GM18520 (cell line): Measurements from ENCODE around the gene HCFC1R1.

Experiments
- ATAC-seq: cut with Tn5 transposase; IDR thresholded peaks from one replicate; pipeline ENCODE4 v1.9.1; 2021; ENCODE audit not compliant: unreplicated experiment

Gene HCFC1R1

GRCh38 chr16:3035972-3036725 is 12.4 kb upstream of the HCFC1R1 start:
- ATAC-seq: no peak

DNA sequence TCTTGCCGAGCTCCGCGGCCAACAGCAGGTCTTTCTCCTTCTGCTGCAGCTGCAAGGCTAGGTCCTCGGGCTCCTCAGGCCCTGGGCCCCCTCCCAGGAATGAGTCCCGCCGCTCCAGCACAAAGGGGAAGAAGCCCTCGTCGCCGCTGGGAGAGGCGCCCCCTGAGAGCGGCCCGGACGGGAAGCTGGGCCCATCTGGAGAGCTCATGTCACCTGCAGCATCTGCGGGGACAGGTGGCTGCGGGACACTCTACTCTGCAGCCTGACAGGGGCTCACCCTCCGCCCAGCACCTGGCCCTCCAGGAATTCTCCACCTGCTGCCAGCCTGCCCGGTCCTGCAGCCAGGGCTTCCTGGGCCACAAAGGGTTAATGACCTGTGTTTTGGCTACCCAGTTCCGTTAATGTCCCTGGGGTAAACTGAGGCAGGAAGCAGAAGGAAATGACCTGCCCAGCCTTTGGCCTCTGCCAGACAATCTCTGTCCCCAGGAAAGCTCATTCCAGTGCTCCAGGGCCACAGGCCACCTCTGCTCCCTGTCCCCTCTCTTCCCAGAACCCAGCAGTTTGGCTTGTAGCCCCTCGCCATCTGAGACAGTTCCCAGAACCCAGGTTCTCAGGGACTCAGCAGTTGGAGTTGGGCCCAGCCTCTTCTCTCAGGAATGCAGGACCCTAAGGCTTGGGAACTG is 11.7 kb upstream of the HCFC1R1 start:
- ATAC-seq: no peak

DNA sequence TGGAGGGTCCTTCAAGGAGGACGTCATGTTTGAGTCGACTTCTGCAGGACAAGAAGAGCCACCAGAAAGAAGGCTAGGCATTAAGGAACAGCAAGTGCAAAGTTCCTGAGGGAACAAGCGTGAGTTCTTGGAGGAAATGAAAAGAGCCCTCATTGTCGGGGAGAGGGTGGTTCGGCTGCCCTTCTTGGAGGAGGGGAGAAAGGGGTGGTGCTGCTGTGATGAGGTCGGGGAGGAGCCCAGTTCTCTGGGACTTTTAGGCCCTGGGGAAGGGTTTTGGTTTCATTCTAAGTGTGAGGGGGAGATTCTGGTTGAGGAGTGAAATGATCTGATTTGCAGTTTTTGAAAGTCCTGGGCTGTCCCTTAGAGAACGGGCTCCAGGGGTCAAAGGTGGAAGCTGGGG is 8.9 kb upstream of the HCFC1R1 start:
- no peak for ATAC-seq

- ATAC-seq: no peak
Measured at GRCh38 chr16:3030222-3031212, 6.8 kb upstream of the HCFC1R1 start.

GRCh38 chr16:3029491-3030221 is 5.9 kb upstream of the HCFC1R1 start:
- ATAC-seq: no peak

- ATAC-seq: no peak
Measured at GRCh38 chr16:3028716-3029319, 5.1 kb upstream of the HCFC1R1 start.

GRCh38 chr16:3027983-3028715 is 4.4 kb upstream of the HCFC1R1 start:
- no peak for ATAC-seq

DNA sequence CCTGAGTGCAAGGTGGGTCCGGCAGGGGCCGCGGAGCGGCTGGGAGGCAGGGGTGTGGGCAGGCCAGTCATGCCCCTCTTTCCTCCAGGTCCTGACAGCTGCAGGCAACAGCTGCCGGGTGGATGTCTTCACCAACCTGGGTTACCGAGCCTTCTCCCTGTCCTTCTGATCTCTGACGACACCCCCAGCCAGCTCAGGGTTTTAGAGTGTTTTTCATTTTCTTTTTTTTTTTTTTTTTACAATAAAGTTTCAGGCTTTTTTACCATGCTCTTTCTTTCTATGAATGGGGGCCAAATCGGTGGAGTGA is 3.7 kb upstream of the HCFC1R1 start:
- no peak for ATAC-seq

DNA sequence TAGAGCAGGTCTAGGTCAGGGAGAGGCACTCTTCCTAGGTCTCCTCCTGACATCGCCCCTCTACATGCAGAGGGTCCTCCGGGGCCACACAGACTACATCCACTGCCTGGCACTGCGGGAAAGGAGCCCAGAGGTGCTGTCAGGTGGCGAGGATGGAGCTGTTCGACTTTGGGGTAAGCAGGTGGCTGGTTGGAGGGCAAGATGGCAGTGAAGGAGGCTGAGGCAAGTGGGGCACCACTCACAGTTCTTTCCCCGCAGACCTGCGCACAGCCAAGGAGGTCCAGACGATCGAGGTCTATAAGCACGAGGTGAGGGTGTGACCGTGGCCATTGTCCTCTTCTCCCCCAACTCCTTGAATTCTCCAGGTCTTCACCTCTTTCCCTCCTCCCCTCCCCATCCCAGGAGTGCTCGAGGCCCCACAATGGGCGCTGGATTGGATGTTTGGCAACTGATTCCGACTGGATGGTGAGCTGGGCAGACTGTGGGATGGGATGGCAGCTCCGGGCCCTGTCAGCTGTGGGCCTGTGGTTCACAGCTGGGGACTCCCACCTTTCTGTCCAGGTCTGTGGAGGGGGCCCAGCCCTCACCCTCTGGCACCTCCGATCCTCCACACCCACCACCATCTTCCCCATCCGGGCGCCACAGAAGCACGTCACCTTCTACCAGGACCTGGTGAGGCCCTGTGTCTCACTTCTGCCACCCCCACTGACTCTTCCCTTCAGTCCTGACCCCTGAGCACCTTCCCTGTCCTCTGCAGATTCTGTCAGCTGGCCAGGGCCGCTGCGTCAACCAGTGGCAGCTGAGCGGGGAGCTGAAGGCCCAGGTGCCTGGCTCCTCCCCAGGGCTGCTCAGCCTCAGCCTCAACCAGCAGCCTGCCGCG is 3.1 kb upstream of the HCFC1R1 start:
- ATAC-seq: no peak

- ATAC-seq: no peak
Measured at GRCh38 chr16:3026003-3026378, 2.2 kb upstream of the HCFC1R1 start.

DNA sequence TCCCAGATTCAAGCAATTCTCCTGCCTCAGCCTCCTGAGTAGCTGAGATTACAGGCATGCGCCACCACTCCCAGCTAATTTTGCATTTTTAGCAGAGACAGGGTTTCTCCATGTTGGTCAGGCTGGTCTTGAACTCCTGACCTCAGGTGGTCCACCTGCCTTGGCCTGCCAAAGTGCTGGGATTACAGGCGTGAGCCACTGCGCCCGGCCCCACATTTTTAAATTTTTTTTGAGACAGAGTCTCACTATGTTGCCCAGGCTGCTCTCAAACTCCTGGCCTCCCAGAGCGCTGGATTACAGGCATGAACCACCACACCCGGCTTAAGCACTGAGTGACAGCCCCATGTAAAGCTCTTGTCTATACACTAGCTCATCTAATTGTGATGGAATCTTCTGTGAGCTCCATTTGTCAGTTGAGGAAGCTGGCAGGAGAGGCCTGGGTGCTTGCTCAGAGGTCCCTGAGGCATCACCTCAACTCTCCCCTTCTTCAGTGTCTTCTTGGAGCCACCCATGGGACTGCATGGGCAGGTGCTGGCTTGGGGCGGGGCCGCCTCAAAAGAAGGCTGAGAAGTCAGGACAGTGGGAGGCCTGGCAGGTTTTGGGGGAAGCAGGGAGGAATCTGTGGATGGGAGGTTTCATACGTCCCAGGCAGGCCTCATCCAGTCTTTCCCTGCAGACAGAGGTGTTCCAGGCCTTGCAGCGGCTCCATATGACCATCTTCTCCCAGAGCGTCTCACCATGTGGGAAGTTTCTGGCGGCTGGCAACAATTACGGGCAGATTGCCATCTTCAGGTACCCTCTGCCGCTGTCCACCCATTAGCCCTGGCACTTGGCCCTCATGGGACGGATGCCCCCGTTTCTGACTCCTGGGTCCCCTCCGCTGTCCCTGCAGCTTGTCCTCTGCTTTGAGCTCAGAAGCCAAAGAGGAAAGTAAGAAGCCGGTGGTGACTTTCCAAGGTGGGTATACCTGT is 1.6 kb upstream of the HCFC1R1 start:
- ATAC-seq: no peak

DNA sequence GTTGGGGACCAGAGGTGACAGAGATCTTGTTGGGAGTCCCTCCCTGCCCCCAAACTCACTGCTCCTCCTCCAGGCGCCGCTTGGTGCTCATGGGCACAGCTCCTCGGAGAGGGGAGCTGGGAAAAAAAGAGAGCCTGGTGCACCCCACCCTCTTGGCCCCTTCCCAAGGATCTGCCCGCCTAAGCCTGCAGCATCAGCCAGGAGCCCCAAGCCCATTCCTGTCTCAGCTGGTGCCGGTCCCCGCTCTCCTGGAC is 400 bp downstream of the HCFC1R1 start:
- ATAC-seq: no peak

- ATAC-seq: no peak
Measured at GRCh38 chr16:3022684-3023414, 893 bp downstream of the HCFC1R1 start.

- ATAC-seq: no peak
Measured at GRCh38 chr16:3022208-3022683, 1.5 kb downstream of the HCFC1R1 start.

- ATAC-seq: no peak
Measured at GRCh38 chr16:3021449-3022207, 2.1 kb downstream of the HCFC1R1 start.

- no peak for ATAC-seq
Measured at GRCh38 chr16:3020604-3021448, 2.9 kb downstream of the HCFC1R1 start.
